IMR-90 (cell line): ENCODE measurements around the gene PELI1. TPM values are rescaled to one million over a fixed set of nuclear protein-coding genes. Genes with fewer than 3 reads are reported as not detected.
A peak's percentile ranks its signal among the peaks of the same experiment; 100 is the strongest.

Source experiments
- ATAC-seq: fragments of 200-7000 bp; cut with Tn5 transposase; 2 replicates; pipeline ENCODE4 v1.9.1; 2020; ENCODE audit warnings: low read depth, mild to moderate bottlenecking, moderate library complexity
- BruUV-seq: library from RNA; stranded (reverse); fragments of 400-500 nt; replicated peaks from 2 replicates; lab custom pipeline; 2021; lab: Mats Ljungman, UMichigan
- CTCF ChIA-PET: fragments of 300-600 bp; formaldehyde crosslinking; extraction: SDS; loops from one replicate; lab custom pipeline; 2021; ENCODE audit warnings: antibody characterized with exemption; lab: Yijun Ruan, JAX
- POLR2A ChIA-PET: fragments of 300-600 bp; sonication (Branson Sonifier 250); formaldehyde crosslinking; loops from one replicate; lab custom pipeline; 2022; ENCODE audit warnings: antibody characterized with exemption; ENCODE audit not compliant: unreplicated experiment; lab: Charles Lee
- DNase-seq: peaks from one replicate; pipeline ENCODE4 v3.0.0; 2013
- H2AFZ ChIP-seq: replicated peaks from 2 replicates; pipeline ENCODE3; 2013; ENCODE audit warnings: low read length, mild to moderate bottlenecking; ENCODE audit not compliant: poor library complexity
- H2AK5ac ChIP-seq: 2 replicates; pipeline ENCODE4 v1.6.1; 2013; ENCODE audit warnings: low read depth, low read length, inconsistent platforms
- H2AK9ac ChIP-seq: replicated peaks from 2 replicates; pipeline ENCODE3; 2013; ENCODE audit warnings: mild to moderate bottlenecking, low read depth, low read length, moderate library complexity; ENCODE audit not compliant: poor library complexity
- H2BK120ac ChIP-seq: 2 replicates; pipeline ENCODE4 v1.6.1; 2013; ENCODE audit warnings: low read depth, low read length, inconsistent platforms
- H2BK15ac ChIP-seq: 3 replicates; pipeline ENCODE4 v1.6.1; 2013; ENCODE audit warnings: low read depth, low read length, inconsistent platforms
- H2BK20ac ChIP-seq: 2 replicates; pipeline ENCODE4 v1.6.1; 2013; ENCODE audit warnings: low read depth, mild to moderate bottlenecking, inconsistent platforms, low read length, moderate library complexity
- H2BK5ac ChIP-seq: 2 replicates; pipeline ENCODE4 v1.6.1; 2013; ENCODE audit warnings: mild to moderate bottlenecking, low read depth, low read length, inconsistent platforms; ENCODE audit not compliant: poor library complexity, severe bottlenecking
- H3K14ac ChIP-seq: replicated peaks from 2 replicates; pipeline ENCODE4 v1.6.1; 2013; ENCODE audit warnings: low read depth, low read length, inconsistent platforms
- H3K18ac ChIP-seq: 2 replicates; pipeline ENCODE4 v1.6.1; 2013; ENCODE audit warnings: low read depth, low read length, control low read depth
- H3K23ac ChIP-seq: 2 replicates; pipeline ENCODE4 v1.6.1; 2013; ENCODE audit warnings: low read depth, low read length, inconsistent platforms
- H3K27ac ChIP-seq: 2 replicates; pipeline ENCODE4 v1.5.1; 2013; ENCODE audit warnings: mild to moderate bottlenecking, control low read depth, low read length; ENCODE audit not compliant: insufficient read depth
- H3K27me3 ChIP-seq: 2 replicates; pipeline ENCODE4 v1.6.1; 2013; ENCODE audit warnings: low read length; ENCODE audit not compliant: control insufficient read depth, insufficient read depth
- H3K36me3 ChIP-seq: 2 replicates; pipeline ENCODE4 v1.6.1; 2013; ENCODE audit warnings: low read length, mixed read lengths; ENCODE audit not compliant: control insufficient read depth, insufficient read depth
- H3K4ac ChIP-seq: 2 replicates; pipeline ENCODE4 v1.6.1; 2013; ENCODE audit warnings: low read depth, low read length, inconsistent platforms
- H3K4me1 ChIP-seq: 2 replicates; pipeline ENCODE4 v1.6.1; 2013; ENCODE audit warnings: low read length, mixed read lengths; ENCODE audit not compliant: control insufficient read depth, insufficient read depth
- H3K4me2 ChIP-seq: 2 replicates; pipeline ENCODE4 v1.6.1; 2013; ENCODE audit warnings: low read depth, mild to moderate bottlenecking, control low read depth, low read length, moderate library complexity
- H3K4me3 ChIP-seq: 2 replicates; pipeline ENCODE4 v1.5.1; 2013; ENCODE audit warnings: low read depth, mild to moderate bottlenecking, control low read depth, low read length, moderate library complexity; ENCODE audit not compliant: insufficient read depth
- H3K56ac ChIP-seq: 2 replicates; pipeline ENCODE4 v1.6.1; 2013; ENCODE audit warnings: low read length, inconsistent platforms; ENCODE audit not compliant: insufficient read depth; ENCODE audit errors: extremely low read depth
- H3K79me1 ChIP-seq, 2 experiments: 2 replicates each; pipeline ENCODE4 v1.6.1; 2013; ENCODE audit warnings: low read length in 2 of 2, inconsistent platforms in 1 of 2, low read depth in 1 of 2
- H3K9ac ChIP-seq: 2 replicates; pipeline ENCODE4 v1.6.1; 2013; ENCODE audit warnings: low read depth, low read length, control low read depth
- H3K9me1 ChIP-seq: 2 replicates; pipeline ENCODE4 v1.6.1; 2013; ENCODE audit warnings: low read length, inconsistent platforms; ENCODE audit not compliant: insufficient read depth
- H3K9me3 ChIP-seq: 2 replicates; pipeline ENCODE4 v1.6.1; 2013; ENCODE audit warnings: low read length; ENCODE audit not compliant: control insufficient read depth, insufficient read depth
- H4K20me1 ChIP-seq: 2 replicates; pipeline ENCODE4 v1.6.1; 2013; ENCODE audit warnings: low read length, inconsistent platforms; ENCODE audit not compliant: insufficient read depth
- H4K5ac ChIP-seq: 2 replicates; pipeline ENCODE4 v1.6.1; 2013; ENCODE audit warnings: mild to moderate bottlenecking, low read depth, low read length, control low read depth
- H4K8ac ChIP-seq, 2 experiments: 2 replicates each; pipeline ENCODE4 v1.6.1; 2013; ENCODE audit warnings: low read depth in 2 of 2, low read length in 2 of 2, control low read depth in 1 of 2, inconsistent platforms in 1 of 2
- H4K91ac ChIP-seq: 2 replicates; pipeline ENCODE4 v1.6.1; 2013; ENCODE audit warnings: low read depth, low read length, inconsistent platforms; ENCODE audit not compliant: insufficient read depth
- BHLHE40 ChIP-seq: fragments of 150-350 bp; IDR thresholded peaks from 2 replicates; pipeline ENCODE4 v1.6.1; 2016; ENCODE audit warnings: mild to moderate bottlenecking, low read depth, low read length
- CEBPB ChIP-seq: IDR thresholded peaks from 2 replicates; pipeline ENCODE4 v1.6.1; 2012; ENCODE audit warnings: low read depth, low read length, improper control_type of control experiment
- CHD1 ChIP-seq: IDR thresholded peaks from 2 replicates; pipeline ENCODE4 v1.6.1; 2012; ENCODE audit warnings: low read depth, low read length, improper control_type of control experiment
- ELK1 ChIP-seq: fragments of 150-350 bp; IDR thresholded peaks from 2 replicates; pipeline ENCODE4 v1.6.1; 2016; ENCODE audit warnings: low read depth, mild to moderate bottlenecking, low read length, moderate library complexity, borderline replicate concordance
- MAFK ChIP-seq: IDR thresholded peaks from 2 replicates; pipeline ENCODE4 v1.6.1; 2012; ENCODE audit warnings: low read depth, low read length, improper control_type of control experiment
- RAD21 ChIP-seq: IDR thresholded peaks from 2 replicates; pipeline ENCODE4 v1.6.1; 2012; ENCODE audit warnings: low read length, improper control_type of control experiment
- RCOR1 ChIP-seq: IDR thresholded peaks from 2 replicates; pipeline ENCODE4 v1.6.1; 2012; ENCODE audit warnings: mild to moderate bottlenecking, low read length, improper control_type of control experiment; ENCODE audit not compliant: insufficient replicate concordance
- RFX5 ChIP-seq: IDR thresholded peaks from 2 replicates; pipeline ENCODE4 v1.8.0; 2012; ENCODE audit warnings: low read depth, mild to moderate bottlenecking, low read length, moderate library complexity
- USF2 ChIP-seq: fragments of 150-350 bp; IDR thresholded peaks from 2 replicates; pipeline ENCODE4 v1.6.1; 2017; ENCODE audit warnings: mild to moderate bottlenecking, antibody characterized with exemption, low read length, low read depth
- dilution Hi-C: fragments of 300-500 bp; cut with HindIII; formaldehyde crosslinking; loops from one replicate; pipeline ENCODE4 v1.14.3; 2018; ENCODE audit warnings: low sequenced_read_pairs; ENCODE audit not compliant: unreplicated experiment
- in situ Hi-C: fragments of 300-500 bp; cut with MboI; formaldehyde crosslinking; loops from 3 replicates; pipeline ENCODE4 v1.14.3; 2019; ENCODE audit warnings: low sequenced_read_pairs, inconsistent platforms, mixed read lengths
- intact Hi-C: fragments of 100-400 bp; cut with micrococcal nuclease; formaldehyde crosslinking; loops from 2 replicates; pipeline ENCODE4 v1.10.0; 2022
- polyA plus RNA-seq, 3 experiments: library from polyadenylated mRNA; depleted of rRNA; stranded (reverse); fragments of >200 nt; gene quantifications; 2 replicates each; pipeline ENCODE4 v1.2.3, GENCODE V29; 2012; ENCODE audit warnings: low replicate concordance in 1 of 3
- total RNA-seq: library from RNA; depleted of rRNA; stranded (reverse); fragments of >200 nt; gene quantifications from 2 replicates; pipeline ENCODE4 v1.2.3, GENCODE V29; 2012

The PELI1 gene
- total and polyA plus RNA-seq, 2 of the 4 experiments (the other 2 are of a cell fraction): 2.2 to 2.5 TPM

- Histone ChIP-seq H2AK5ac (no peak overlapping the region), H3K9me1 (peaks cover 7% of the 10 kb centered on the region; the same call in 1 of the 2 replicates), H3K9ac (no peak overlapping the region), H4K8ac (no peak overlapping the region), H3K14ac (no peak overlapping the region), H3K56ac (no peak overlapping the region), H3K4me1 (peaks cover 8% of the 10 kb centered on the region; the same call in 1 of the 2 replicates), H3K18ac (no peak overlapping the region; the same call in 1 of the 2 replicates), H2AFZ (no peak overlapping the region), H3K27ac (no peak overlapping the region), H4K20me1 (no peaks in the 10 kb centered on the region), H3K9me3 (no peaks in the 10 kb centered on the region), H3K4me2 (peak overlapping the region; percentile 35; the same call in 1 of the 2 replicates), H3K79me1 (no peaks in the 10 kb centered on the region), H2AK9ac (no peak overlapping the region), H3K27me3 (no peaks in the 10 kb centered on the region), H4K91ac (no peak overlapping the region), H3K23ac (no peak overlapping the region), H2BK20ac (no peak overlapping the region), H3K4me3 (no peak overlapping the region), H3K36me3 (no peaks in the 10 kb centered on the region), H2BK120ac (no peak overlapping the region), H3K4ac (no peak overlapping the region), H2BK5ac (no peak overlapping the region), H4K5ac (no peak overlapping the region), H2BK15ac (no peak overlapping the region)
- dilution Hi-C loops (loop anchor here (25.0 kb wide), 1 partner anchor 249 kb away; no protein-coding TSS in a partner anchor), in situ Hi-C loops (no loop called here), intact Hi-C loops (no loop called here)
- peak; percentile 82 for DNase-seq
- ChIA-PET CTCF (interaction anchor here (0.7 kb wide), 1 partner anchor 153 kb away, joined by 4 read pairs; no protein-coding TSS in a partner anchor), POLR2A (no interaction called here)
- no peak for ATAC-seq
- BruUV-seq: no TSS peak
- TF ChIP-seq BHLHE40 (no peak), CEBPB (peak; percentile 84), MAFK (no peak), RAD21 (no peak), ELK1 (no peak), RCOR1 (no peak), USF2 (no peak), RFX5 (no peak), CHD1 (no peak)
Observed at GRCh38 chr2:64062840-64063239, 81.4 kb downstream of the PELI1 start.
